Karpas-422 (cell line): ENCODE results near the gene MOB1B. TPM values are rescaled to one million over a fixed set of nuclear protein-coding genes. Genes with fewer than 3 reads are reported as not detected.

ENCODE experiments used
- DNase-seq: peaks from one replicate; pipeline ENCODE4 v3.0.0-alpha.2; 2015
- H2AFZ ChIP-seq: fragments of 200-600 bp; sonication (generic); 2 replicates; pipeline ENCODE4 v1.6.1; 2014; ENCODE audit warnings: antibody characterized with exemption, low read length, mixed read lengths
- H3K27ac ChIP-seq: fragments of 200-600 bp; sonication (generic); 2 replicates; pipeline ENCODE4 v1.5.1; 2014; ENCODE audit warnings: mild to moderate bottlenecking, low read length, moderate library complexity
- H3K27me3 ChIP-seq: fragments of 200-600 bp; sonication (generic); 2 replicates; pipeline ENCODE4 v1.6.1; 2014; ENCODE audit warnings: low read length, mixed read lengths
- H3K36me3 ChIP-seq: fragments of 200-600 bp; sonication (generic); 2 replicates; pipeline ENCODE4 v1.6.1; 2014; ENCODE audit warnings: low read length, mixed read lengths; ENCODE audit not compliant: insufficient read depth
- H3K4me1 ChIP-seq: fragments of 200-600 bp; sonication (generic); 2 replicates; pipeline ENCODE4 v1.6.1; 2014; ENCODE audit warnings: mild to moderate bottlenecking, low read length, mixed read lengths
- H3K4me2 ChIP-seq: fragments of 200-600 bp; sonication (generic); 2 replicates; pipeline ENCODE4 v1.6.1; 2014; ENCODE audit warnings: low read length, low read depth, mild to moderate bottlenecking; ENCODE audit not compliant: poor library complexity, severe bottlenecking
- H3K4me3 ChIP-seq: fragments of 200-600 bp; sonication (generic); 2 replicates; pipeline ENCODE4 v1.5.1; 2014; ENCODE audit warnings: mild to moderate bottlenecking, antibody characterized with exemption, low read length, mixed read lengths
- H3K79me2 ChIP-seq: fragments of 200-600 bp; sonication (generic); 2 replicates; pipeline ENCODE4 v1.6.1; 2014; ENCODE audit warnings: mild to moderate bottlenecking, low read length, mixed read lengths
- H3K9ac ChIP-seq: fragments of 200-600 bp; sonication (generic); 2 replicates; pipeline ENCODE4 v1.6.0; 2014; ENCODE audit warnings: low read length
- H3K9me2 ChIP-seq: fragments of 200-600 bp; sonication (generic), shearing (Covaris generic); replicated peaks from 2 replicates; pipeline ENCODE4 v1.6.0; 2014; ENCODE audit warnings: mild to moderate bottlenecking, low read length, moderate library complexity; ENCODE audit not compliant: insufficient read depth
- H3K9me3 ChIP-seq: fragments of 300-700, 200-600 bp; sonication (generic); 2 replicates; pipeline ENCODE4 v1.6.1; 2014; ENCODE audit warnings: low read length, mixed read lengths
- H4K20me1 ChIP-seq: fragments of 200-600 bp; sonication (generic); 2 replicates; pipeline ENCODE4 v1.6.1; 2014; ENCODE audit warnings: mild to moderate bottlenecking, antibody characterized with exemption, low read length, low read depth; ENCODE audit not compliant: insufficient read depth
- total RNA-seq: library from RNA; depleted of rRNA; stranded (reverse); fragments of >200 nt; shearing (Covaris generic); gene quantifications from 2 replicates; pipeline ENCODE4 v1.2.3, GENCODE V29; 2014; ENCODE audit warnings: low replicate concordance; rRNA removed

The MOB1B gene
- total RNA-seq, result 25.3 and 55.6 TPM in 2 replicates

GRCh38 chr4:70901984-70902576 lies at the start of gene MOB1B:
Gene MOB1B, plus strand, starts transcription at chr4:70902369. Its CDS starts 168 bp downstream, at chr4:70902537.
- H3K36me3 ChIP-seq, result peaks cover 17% of the 10 kb centered on the region
- H3K9me3 ChIP-seq, result no peaks in the 10 kb centered on the region
- no peaks in the 10 kb centered on the region for H3K9me2 ChIP-seq
- H4K20me1 ChIP-seq, result peaks cover 11% of the 10 kb centered on the region; the same call in 1 of the 2 replicates
- H3K9ac ChIP-seq, result peak within 1 kb of the TSS; percentile 96
- no peaks in the 10 kb centered on the region for H3K27me3 ChIP-seq
- peak within 1 kb of the TSS; percentile 96 for H2AFZ ChIP-seq
- peak within 1 kb of the TSS; percentile 90 for H3K27ac ChIP-seq
- H3K79me2 ChIP-seq, result peaks cover 56% of the 10 kb centered on the region
- peak within 1 kb of the TSS; percentile 100 for H3K4me3 ChIP-seq
- peak within 1 kb of the TSS; percentile 95 for H3K4me2 ChIP-seq
- peak; percentile 93 for DNase-seq
- H3K4me1 ChIP-seq, result peaks cover 48% of the 10 kb centered on the region

- no peaks in the 10 kb centered on the region for H3K36me3 ChIP-seq
- no peaks in the 10 kb centered on the region for H3K4me1 ChIP-seq
- DNase-seq, result no peak
- H3K9me2 ChIP-seq, result no peaks in the 10 kb centered on the region
- H3K27ac ChIP-seq, result no peak overlapping the region
- no peak overlapping the region for H3K4me2 ChIP-seq
- H4K20me1 ChIP-seq, result no peaks in the 10 kb centered on the region
- H3K9ac ChIP-seq, result no peak overlapping the region
- no peak overlapping the region for H3K4me3 ChIP-seq
- H3K79me2 ChIP-seq, result no peaks in the 10 kb centered on the region
- H3K27me3 ChIP-seq, result no peaks in the 10 kb centered on the region
- H3K9me3 ChIP-seq, result no peaks in the 10 kb centered on the region
- no peak overlapping the region for H2AFZ ChIP-seq
Observed at GRCh38 chr4:70855464-70855863, 46.7 kb upstream of the MOB1B start.

GRCh38 chr4:70858454-70858853 lies 43.7 kb upstream of the MOB1B start:
- H3K4me1 ChIP-seq, result no peaks in the 10 kb centered on the region
- no peaks in the 10 kb centered on the region for H3K36me3 ChIP-seq
- no peaks in the 10 kb centered on the region for H3K9me2 ChIP-seq
- DNase-seq, result no peak
- no peak overlapping the region for H2AFZ ChIP-seq
- H3K4me2 ChIP-seq, result no peak overlapping the region
- no peaks in the 10 kb centered on the region for H3K27me3 ChIP-seq
- H3K27ac ChIP-seq, result no peak overlapping the region
- no peak overlapping the region for H3K9ac ChIP-seq
- H4K20me1 ChIP-seq, result no peaks in the 10 kb centered on the region
- H3K79me2 ChIP-seq, result no peaks in the 10 kb centered on the region
- no peaks in the 10 kb centered on the region for H3K9me3 ChIP-seq
- H3K4me3 ChIP-seq, result no peak overlapping the region

- H3K4me1 ChIP-seq, result no peaks in the 10 kb centered on the region
- H3K79me2 ChIP-seq, result no peaks in the 10 kb centered on the region
- H3K4me2 ChIP-seq, result no peak overlapping the region
- H4K20me1 ChIP-seq, result no peaks in the 10 kb centered on the region
- no peak overlapping the region for H2AFZ ChIP-seq
- H3K36me3 ChIP-seq, result no peaks in the 10 kb centered on the region
- H3K27me3 ChIP-seq, result no peaks in the 10 kb centered on the region
- DNase-seq, result no peak
- no peak overlapping the region for H3K9ac ChIP-seq
- no peaks in the 10 kb centered on the region for H3K9me2 ChIP-seq
- no peaks in the 10 kb centered on the region for H3K9me3 ChIP-seq
- H3K4me3 ChIP-seq, result no peak overlapping the region
- H3K27ac ChIP-seq, result no peak overlapping the region
Observed at GRCh38 chr4:70859066-70859465, 43.1 kb upstream of the MOB1B start.

- Histone ChIP-seq H4K20me1 (no peaks in the 10 kb centered on the region), H3K9ac (no peak overlapping the region), H2AFZ (no peak overlapping the region), H3K4me1 (no peaks in the 10 kb centered on the region), H3K36me3 (no peaks in the 10 kb centered on the region), H3K9me2 (no peaks in the 10 kb centered on the region), H3K4me3 (no peak overlapping the region), H3K27me3 (no peaks in the 10 kb centered on the region), H3K79me2 (no peaks in the 10 kb centered on the region), H3K27ac (no peak overlapping the region), H3K4me2 (no peak overlapping the region), H3K9me3 (no peaks in the 10 kb centered on the region)
- DNase-seq, result no peak
Observed at GRCh38 chr4:70863099-70863790, 38.9 kb upstream of the MOB1B start.

- Histone ChIP-seq H3K4me2 (no peak overlapping the region), H4K20me1 (no peaks in the 10 kb centered on the region), H3K27ac (no peak overlapping the region), H3K27me3 (no peaks in the 10 kb centered on the region), H3K79me2 (no peaks in the 10 kb centered on the region), H3K9ac (no peak overlapping the region), H3K4me3 (no peak overlapping the region), H2AFZ (no peak overlapping the region), H3K9me2 (no peaks in the 10 kb centered on the region), H3K36me3 (no peaks in the 10 kb centered on the region), H3K9me3 (no peaks in the 10 kb centered on the region), H3K4me1 (no peaks in the 10 kb centered on the region)
- DNase-seq, result no peak
Observed at GRCh38 chr4:70868778-70869177, 33.4 kb upstream of the MOB1B start.

GRCh38 chr4:70873216-70873615 lies 29.0 kb upstream of the MOB1B start:
- Histone ChIP-seq H3K36me3 (no peaks in the 10 kb centered on the region), H3K9me2 (no peaks in the 10 kb centered on the region), H3K27ac (no peak overlapping the region), H3K4me2 (no peak overlapping the region), H3K27me3 (no peaks in the 10 kb centered on the region), H3K4me3 (no peak overlapping the region), H4K20me1 (no peaks in the 10 kb centered on the region), H3K9ac (no peak overlapping the region), H3K9me3 (no peaks in the 10 kb centered on the region), H3K79me2 (no peaks in the 10 kb centered on the region), H3K4me1 (peaks cover 22% of the 10 kb centered on the region), H2AFZ (no peak overlapping the region; the same call in 1 of the 2 replicates)
- no peak for DNase-seq

- no peaks in the 10 kb centered on the region for H3K9me3 ChIP-seq
- peak overlapping the region; percentile 74 for H3K4me2 ChIP-seq
- no peaks in the 10 kb centered on the region for H3K36me3 ChIP-seq
- peak overlapping the region; percentile 47 for H3K9ac ChIP-seq
- peak; percentile 63 for DNase-seq
- no peaks in the 10 kb centered on the region for H3K9me2 ChIP-seq
- H3K79me2 ChIP-seq, result no peaks in the 10 kb centered on the region
- peak overlapping the region; percentile 62 for H3K4me3 ChIP-seq
- no peaks in the 10 kb centered on the region for H3K27me3 ChIP-seq
- H2AFZ ChIP-seq, result peak overlapping the region; percentile 94
- no peaks in the 10 kb centered on the region for H4K20me1 ChIP-seq
- H3K4me1 ChIP-seq, result peaks cover 22% of the 10 kb centered on the region
- H3K27ac ChIP-seq, result no peak overlapping the region
Observed at GRCh38 chr4:70874268-70875156, 27.7 kb upstream of the MOB1B start.
